KOPT-K1 (cell line): ENCODE measurements around the gene ADAMTS17.

Source experiments
- H3K27ac ChIP-seq: fragments of 200-600 bp; sonication (generic); 2 replicates; pipeline ENCODE4 v1.5.1; 2016; ENCODE audit warnings: antibody characterized with exemption, mild to moderate bottlenecking, low read depth, low read length; ENCODE audit not compliant: poor library complexity, severe bottlenecking
- H3K36me3 ChIP-seq: fragments of 200-600 bp; sonication (generic); 2 replicates; pipeline ENCODE4 v1.5.1; 2017; ENCODE audit warnings: antibody characterized with exemption, mild to moderate bottlenecking, low read length, moderate library complexity; ENCODE audit not compliant: insufficient read depth
- H3K9me3 ChIP-seq: fragments of 200-600 bp; sonication (generic); 2 replicates; pipeline ENCODE4 v1.5.1; 2017; ENCODE audit warnings: antibody characterized with exemption, low read length, mild to moderate bottlenecking; ENCODE audit not compliant: insufficient read depth, poor library complexity, severe bottlenecking

Gene ADAMTS17

GRCh38 chr15:100167884-100168375 is 173.8 kb downstream of the ADAMTS17 start:
- Histone ChIP-seq H3K9me3 (peaks cover 15% of the 10 kb centered on the region), H3K36me3 (no peaks in the 10 kb centered on the region), H3K27ac (no peak overlapping the region)

DNA sequence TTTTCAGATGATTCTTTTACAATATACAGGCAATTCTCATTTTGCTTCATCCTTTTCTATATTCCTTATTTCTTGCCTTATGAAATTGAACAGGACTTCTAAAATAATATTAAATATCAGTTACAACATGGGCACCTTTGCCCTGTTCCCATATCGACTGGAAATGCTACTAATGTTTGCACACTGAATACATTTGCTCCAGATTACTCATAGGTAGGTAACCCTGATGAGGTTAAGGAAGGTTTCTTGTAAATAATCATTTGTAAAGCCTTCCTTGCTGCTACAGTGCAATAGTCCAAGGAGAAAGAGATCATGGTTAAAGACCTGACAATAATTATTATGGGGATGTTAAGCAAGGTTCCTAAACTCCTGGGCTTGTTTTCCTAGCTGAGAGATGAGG is 175.5 kb downstream of the ADAMTS17 start:
- H3K9me3 ChIP-seq: no peaks in the 10 kb centered on the region

DNA sequence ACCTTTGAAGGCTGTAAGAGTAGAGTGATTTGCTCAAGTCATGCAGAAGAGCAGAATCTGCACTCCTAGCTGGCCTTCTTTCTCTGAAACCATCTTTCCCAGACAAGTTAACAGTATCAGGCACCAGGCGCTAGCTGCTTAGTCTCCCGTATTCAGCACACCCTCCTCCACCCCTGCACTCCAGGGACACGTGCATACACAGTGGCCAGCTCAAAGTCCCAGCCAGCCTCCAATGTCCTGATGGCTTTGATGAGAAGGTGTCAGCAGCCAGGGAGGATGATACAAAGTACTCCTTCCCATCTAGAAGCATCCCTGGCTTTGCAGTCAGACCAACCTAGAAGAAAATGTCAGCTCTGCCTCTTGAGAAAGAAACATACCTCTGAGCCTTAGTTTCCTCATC is 177.8 kb downstream of the ADAMTS17 start:
- Histone ChIP-seq H3K9me3 (no peaks in the 10 kb centered on the region), H3K27ac (no peak overlapping the region), H3K36me3 (no peaks in the 10 kb centered on the region)

More for the DNA sequence above, 175.5 kb downstream of the ADAMTS17 start:
- Histone ChIP-seq H3K36me3 (no peaks in the 10 kb centered on the region), H3K27ac (no peak overlapping the region)

GRCh38 chr15:100160953-100161352 is 180.8 kb downstream of the ADAMTS17 start:
- no peaks in the 10 kb centered on the region for H3K9me3 ChIP-seq
- H3K36me3 ChIP-seq: no peaks in the 10 kb centered on the region
- H3K27ac ChIP-seq: no peak overlapping the region

- H3K36me3 ChIP-seq: no peaks in the 10 kb centered on the region
These were observed 182.3 kb downstream of the ADAMTS17 start for GRCh38 chr15:100159436-100159835.

DNA sequence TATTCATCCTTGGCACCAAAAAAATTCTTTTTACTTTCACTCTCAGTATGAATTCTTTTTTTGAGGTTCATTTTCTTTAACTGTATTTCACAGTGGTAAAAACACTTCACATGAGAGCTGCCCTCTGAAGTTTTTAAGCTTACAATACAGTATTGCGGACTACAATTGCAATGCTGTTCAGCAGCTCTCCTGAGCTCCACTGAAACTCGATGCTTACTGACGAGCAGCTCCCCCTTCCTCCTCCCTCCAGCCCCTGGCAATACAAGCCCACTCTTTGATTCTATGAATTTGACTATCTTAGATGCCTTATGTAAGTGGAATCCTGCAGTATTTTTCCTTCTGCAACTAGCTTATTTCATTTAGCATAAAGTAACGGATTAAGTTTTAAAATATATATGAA is 183.4 kb downstream of the ADAMTS17 start:
- H3K27ac ChIP-seq: no peak overlapping the region
- H3K9me3 ChIP-seq: no peaks in the 10 kb centered on the region
- no peaks in the 10 kb centered on the region for H3K36me3 ChIP-seq

More at GRCh38 chr15:100159436-100159835, 182.3 kb downstream of the ADAMTS17 start:
- no peak overlapping the region for H3K27ac ChIP-seq
- H3K9me3 ChIP-seq: no peaks in the 10 kb centered on the region

GRCh38 chr15:100156201-100156600 is 185.6 kb downstream of the ADAMTS17 start:
- H3K36me3 ChIP-seq: no peaks in the 10 kb centered on the region
- no peak overlapping the region for H3K27ac ChIP-seq

DNA sequence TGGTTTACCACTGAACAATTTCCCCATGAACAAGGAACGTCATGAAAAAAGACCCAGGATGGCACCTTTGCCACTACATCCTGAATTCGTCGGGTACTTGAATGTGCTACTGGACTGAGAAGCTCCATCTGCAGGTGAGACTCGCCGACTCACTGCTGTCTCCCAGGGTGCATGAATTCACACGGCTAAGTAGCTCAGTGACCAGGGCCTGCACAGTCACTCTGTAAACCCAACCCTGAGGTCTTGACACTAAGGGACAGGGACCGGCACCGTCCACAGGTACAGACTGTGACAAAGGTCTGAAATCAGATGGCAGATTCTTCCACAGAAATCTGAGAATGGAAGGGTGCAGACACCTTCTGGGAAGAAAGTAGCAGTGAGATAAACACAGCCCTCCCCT is 187.4 kb downstream of the ADAMTS17 start:
- H3K9me3 ChIP-seq: no peaks in the 10 kb centered on the region
- no peak overlapping the region for H3K27ac ChIP-seq
- no peaks in the 10 kb centered on the region for H3K36me3 ChIP-seq

More at GRCh38 chr15:100156201-100156600, 185.6 kb downstream of the ADAMTS17 start:
- H3K9me3 ChIP-seq: no peaks in the 10 kb centered on the region

GRCh38 chr15:100152463-100152862 is 189.3 kb downstream of the ADAMTS17 start:
- peaks cover 17% of the 10 kb centered on the region for H3K9me3 ChIP-seq
- no peak overlapping the region for H3K27ac ChIP-seq
- no peaks in the 10 kb centered on the region for H3K36me3 ChIP-seq

DNA sequence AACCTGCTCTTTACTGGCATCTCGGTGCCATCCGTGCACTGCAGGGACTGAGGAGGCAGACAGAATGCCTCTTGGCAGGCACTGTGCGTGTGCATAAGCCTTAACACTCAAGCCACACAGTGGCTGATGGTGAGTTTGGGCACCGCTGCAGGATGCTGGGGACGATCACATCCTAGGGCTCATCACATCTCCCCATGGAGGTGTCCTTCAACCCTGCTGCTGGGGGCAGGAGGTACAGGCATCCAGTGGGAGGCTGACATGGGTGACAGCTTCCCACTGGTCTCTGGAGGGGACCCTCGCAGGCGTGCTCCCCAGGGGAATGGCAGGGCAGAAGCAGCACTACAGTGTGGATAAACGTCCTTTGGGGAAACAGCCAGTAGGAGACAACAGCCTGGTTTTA is 190.9 kb downstream of the ADAMTS17 start:
- peaks cover 23% of the 10 kb centered on the region for H3K9me3 ChIP-seq
- no peak overlapping the region for H3K27ac ChIP-seq
- no peaks in the 10 kb centered on the region for H3K36me3 ChIP-seq

- no peaks in the 10 kb centered on the region for H3K36me3 ChIP-seq
- peaks cover 23% of the 10 kb centered on the region for H3K9me3 ChIP-seq
- H3K27ac ChIP-seq: no peak overlapping the region
These were observed 193.9 kb downstream of the ADAMTS17 start for GRCh38 chr15:100147828-100148227.

GRCh38 chr15:100143378-100143777 is 198.4 kb downstream of the ADAMTS17 start:
- H3K27ac ChIP-seq: no peak overlapping the region
- H3K9me3 ChIP-seq: peaks cover 15% of the 10 kb centered on the region
- H3K36me3 ChIP-seq: no peaks in the 10 kb centered on the region

GRCh38 chr15:100141311-100142001 is 200.3 kb downstream of the ADAMTS17 start:
- no peak overlapping the region for H3K27ac ChIP-seq
- no peaks in the 10 kb centered on the region for H3K36me3 ChIP-seq
- no peaks in the 10 kb centered on the region for H3K9me3 ChIP-seq

DNA sequence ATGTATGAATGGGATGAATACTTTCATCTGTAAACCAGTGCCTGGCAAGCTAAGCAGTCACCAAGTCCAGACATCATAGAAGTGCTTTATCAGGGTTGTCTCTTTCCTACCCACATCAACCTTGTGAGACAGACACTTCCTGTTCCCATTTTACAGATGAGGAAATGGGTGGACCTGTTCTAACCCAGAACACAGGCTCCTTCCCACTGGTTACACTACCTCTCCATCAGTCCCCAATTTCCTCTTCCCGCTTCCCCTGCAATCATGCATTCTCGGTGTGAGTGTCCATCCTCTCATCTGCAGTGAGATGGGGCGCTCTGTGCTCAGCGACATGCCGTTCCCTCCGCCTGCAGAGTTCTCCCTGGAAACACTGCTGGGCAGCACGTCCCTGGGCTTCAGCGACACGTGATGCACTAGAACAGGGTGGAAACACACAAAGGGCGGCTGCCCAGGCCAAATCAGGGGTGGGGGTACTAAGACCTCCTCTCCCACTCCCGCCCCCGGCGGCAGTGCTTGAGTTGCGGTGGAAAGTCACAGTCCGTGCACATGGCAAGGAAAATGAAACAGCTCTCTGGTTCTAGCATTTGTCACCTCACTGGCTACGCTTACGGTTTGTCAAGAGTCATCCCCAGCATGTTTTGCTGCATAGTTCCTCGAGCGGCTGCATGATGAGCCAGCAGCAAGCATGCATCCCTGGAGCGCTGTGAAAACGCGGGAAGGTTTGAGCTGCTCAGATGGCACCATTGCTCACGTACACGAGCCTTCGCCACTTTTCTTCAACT is 201.1 kb downstream of the ADAMTS17 start:
- H3K36me3 ChIP-seq: no peaks in the 10 kb centered on the region
- H3K9me3 ChIP-seq: no peaks in the 10 kb centered on the region
- no peak overlapping the region for H3K27ac ChIP-seq

DNA sequence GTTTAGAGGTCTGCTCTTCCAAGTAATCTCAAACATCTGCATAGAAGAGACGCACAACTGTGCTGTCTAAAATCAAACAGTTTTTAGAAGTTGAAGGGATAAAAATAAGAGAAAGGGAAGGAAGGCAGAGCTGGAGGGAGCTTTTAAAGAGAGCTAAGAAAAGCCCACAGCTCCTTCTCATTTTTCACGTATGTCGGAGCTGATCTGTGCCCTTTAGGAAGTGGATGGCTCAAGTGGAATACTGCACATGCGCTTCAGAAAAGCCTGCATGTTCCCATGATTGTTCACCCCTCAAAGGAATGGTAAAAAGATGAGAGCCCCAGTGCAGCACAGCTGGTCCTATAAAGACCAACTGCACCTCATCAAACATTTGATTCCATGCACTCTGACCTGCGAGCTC is 207.2 kb downstream of the ADAMTS17 start:
- Histone ChIP-seq H3K9me3 (no peaks in the 10 kb centered on the region), H3K36me3 (no peaks in the 10 kb centered on the region), H3K27ac (no peak overlapping the region)
